ENCODE data around the gene TAS2R1.

The TAS2R1 gene

DNA sequence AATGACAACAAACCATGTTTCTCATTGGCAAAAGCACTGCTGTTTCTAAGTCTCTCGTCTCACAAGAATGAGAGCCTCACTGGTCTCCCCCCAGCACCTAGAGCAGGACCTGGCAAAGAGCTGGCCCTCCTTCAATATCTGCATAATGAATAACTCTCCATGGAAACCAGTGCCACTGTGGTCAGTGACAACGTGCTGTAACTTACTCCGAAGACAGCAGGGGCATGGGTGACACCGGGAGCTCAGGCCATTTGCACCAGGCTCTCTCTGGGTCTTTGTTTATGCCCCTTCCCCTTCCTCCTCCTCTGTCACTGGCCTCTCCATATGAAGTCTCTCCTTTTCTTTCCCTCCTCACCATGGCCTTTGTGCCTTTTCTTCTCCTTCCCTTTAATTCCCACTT is 33.3 kb downstream of the TAS2R1 start:
- in situ Hi-C loops (cut with MboI; ENCODE audit: low pct_unique_long_range_greater_than_20kb, low sequenced_read_pairs) = no loop called here
- no peak for DNase-seq

- in situ Hi-C loops (cut with MboI; ENCODE audit: low pct_unique_long_range_greater_than_20kb, low sequenced_read_pairs) = no loop called here
- DNase-seq = no peak
These were observed 33.9 kb downstream of the TAS2R1 start for GRCh38 chr5:9596171-9596780.

DNA sequence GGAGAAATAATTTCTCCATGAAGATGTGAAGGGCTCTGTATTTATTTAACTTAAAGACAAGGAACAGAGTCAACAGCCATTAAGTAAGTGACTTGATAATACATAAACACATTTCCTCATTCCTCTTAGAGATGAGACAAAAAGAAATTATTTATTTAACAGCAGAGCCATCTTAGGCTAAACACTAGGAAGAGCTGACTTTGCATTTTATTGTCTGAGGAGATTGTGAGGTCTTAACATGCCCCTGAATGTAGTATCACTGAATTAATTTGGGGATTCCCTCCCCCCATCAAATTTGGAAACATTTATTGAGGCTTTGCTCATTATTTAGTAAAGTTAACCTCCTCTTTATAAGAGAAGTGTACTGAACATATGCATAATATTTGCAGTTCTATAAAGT is 35.2 kb downstream of the TAS2R1 start:
- in situ Hi-C loops (cut with MboI; ENCODE audit: low pct_unique_long_range_greater_than_20kb, low sequenced_read_pairs) = no loop called here

DNA sequence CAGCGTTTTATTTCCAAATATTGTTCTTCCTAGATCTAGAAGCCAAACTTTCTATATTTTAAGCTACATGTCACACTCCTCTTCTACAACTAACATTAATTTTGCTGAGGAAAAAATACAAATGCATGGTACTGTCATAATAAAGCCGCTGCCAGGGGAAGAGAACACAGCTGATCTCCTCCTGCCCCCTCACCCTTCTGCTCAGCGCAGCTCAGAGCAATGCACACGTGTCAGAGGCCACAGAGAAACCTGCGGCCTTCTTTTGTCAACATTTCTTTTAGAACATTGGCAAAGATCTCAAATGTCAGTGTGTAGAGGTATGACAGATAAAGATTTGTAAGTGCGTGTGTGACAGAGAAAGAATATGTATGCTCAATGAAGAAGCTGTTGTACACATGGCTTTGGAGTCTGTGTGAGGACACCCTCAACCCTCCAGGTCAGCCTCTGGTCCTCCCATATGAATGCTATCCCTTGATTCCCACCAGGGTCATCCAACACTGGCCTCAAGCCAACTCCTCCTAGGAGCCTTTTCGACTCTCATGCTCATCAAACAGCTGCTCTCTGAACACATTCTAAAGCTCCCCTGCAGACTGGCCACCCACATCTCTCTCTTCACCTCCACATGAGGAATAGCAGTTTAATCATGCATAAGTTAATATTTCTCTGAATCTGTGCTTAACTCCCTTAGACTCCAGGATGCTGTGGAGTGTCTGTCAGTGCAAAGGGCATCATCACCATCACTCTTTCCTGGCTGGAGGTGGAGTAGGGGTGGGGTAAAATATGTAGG is 40.9 kb downstream of the TAS2R1 start:
- in situ Hi-C loops (cut with MboI; ENCODE audit: low pct_unique_long_range_greater_than_20kb, low sequenced_read_pairs) = no loop called here

More for the DNA sequence above, 35.2 kb downstream of the TAS2R1 start:
- DNase-seq = no peak

DNA sequence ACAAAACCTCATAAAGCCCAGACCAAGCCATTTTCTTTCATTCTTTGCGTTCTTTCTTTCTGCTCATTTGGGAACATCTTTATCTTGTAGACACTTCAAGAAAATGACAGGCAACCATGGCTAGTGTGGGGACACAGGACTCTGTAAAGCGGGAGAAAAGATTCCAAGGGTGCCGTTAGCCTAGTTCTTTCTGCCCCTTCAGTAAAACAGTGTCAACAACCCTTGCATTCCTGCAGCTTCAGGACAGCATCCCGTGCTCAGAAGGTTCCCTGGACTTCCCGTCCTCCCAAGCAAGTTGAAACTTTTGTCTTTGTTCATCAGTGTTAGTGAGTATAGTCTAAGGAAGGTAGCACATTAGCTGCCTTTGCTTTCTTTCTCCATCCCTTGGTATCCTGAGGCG is 41.9 kb downstream of the TAS2R1 start:
- no peak for DNase-seq
- in situ Hi-C loops (cut with MboI; ENCODE audit: low pct_unique_long_range_greater_than_20kb, low sequenced_read_pairs) = no loop called here

More for the DNA sequence above, 40.9 kb downstream of the TAS2R1 start:
- no peak for DNase-seq

GRCh38 chr5:9587135-9587534 is 43.0 kb downstream of the TAS2R1 start:
- DNase-seq = no peak
- in situ Hi-C loops (cut with MboI; ENCODE audit: low pct_unique_long_range_greater_than_20kb, low sequenced_read_pairs) = no loop called here

DNA sequence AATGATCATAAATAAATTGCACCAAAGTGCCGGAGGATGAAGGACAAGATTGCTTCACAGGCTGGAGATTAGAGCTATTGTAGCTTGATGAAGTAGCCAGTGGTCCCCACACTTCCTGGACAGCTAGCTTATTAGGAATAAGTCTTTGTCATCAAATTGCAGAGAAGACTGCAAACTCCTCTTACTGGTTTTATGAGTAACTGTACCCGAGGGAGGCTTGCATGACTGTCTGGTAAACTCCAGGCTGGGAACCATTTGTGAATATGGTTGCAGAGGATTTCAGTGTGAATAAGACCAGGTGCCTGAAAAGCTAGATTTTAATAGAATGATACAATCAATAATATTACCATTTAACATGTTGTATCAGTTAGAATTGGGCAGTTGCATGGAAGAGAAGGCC is 47.7 kb downstream of the TAS2R1 start:
- in situ Hi-C loops (cut with MboI; ENCODE audit: low pct_unique_long_range_greater_than_20kb, low sequenced_read_pairs) = no loop called here
- DNase-seq = no peak
